ENCODE measurements around the gene SLC6A20.
"Not testable (repeated sequence)": the region's sequence is repeated elsewhere in the genome, so short reads cannot be mapped to it uniquely, and the experiment has no call there.

The SLC6A20 gene

GRCh38 chr3:45756055-45756454 lies 40.3 kb downstream of the SLC6A20 start:
- Histone ChIP-seq H3K36me3 (ENCODE audit: insufficient read depth, low read length) (no peaks in the 10 kb centered on the region), H3K27ac (no peak overlapping the region), H3K4me3 (no peak overlapping the region), H3K9me3 (ENCODE audit: low read depth, low read length) (no peaks in the 10 kb centered on the region), H3K9ac (ENCODE audit: insufficient read length) (no peak overlapping the region)
- no peak for DNase-seq (ENCODE audit: low read depth, low spot score)
- no peak for TF ChIP-seq POLR2AphosphoS5 (IDR thresholded peaks at IDR 0.05; ENCODE audit: borderline replicate concordance, low read depth, low read length)
- TF ChIP-seq FOXP2 (optimal IDR thresholded peaks at IDR 0.05; ENCODE audit: control extremely low read depth, extremely low read length, insufficient read depth), result no peak
- TF ChIP-seq EZH2 (IDR thresholded peaks at IDR 0.05), result no peak

- H3K9me3 ChIP-seq (ENCODE audit: low read depth, low read length), result no peaks in the 10 kb centered on the region
Observed at GRCh38 chr3:45754461-45754860, 41.9 kb downstream of the SLC6A20 start.

GRCh38 chr3:45753095-45753494 lies 43.2 kb downstream of the SLC6A20 start:
- no peak overlapping the region for H3K9ac ChIP-seq (ENCODE audit: insufficient read length)
- H3K4me3 ChIP-seq, result no peak overlapping the region
- TF ChIP-seq POLR2AphosphoS5 (IDR thresholded peaks at IDR 0.05; ENCODE audit: borderline replicate concordance, low read depth, low read length), result no peak
- no peak for TF ChIP-seq FOXP2 (optimal IDR thresholded peaks at IDR 0.05; ENCODE audit: control extremely low read depth, extremely low read length, insufficient read depth)
- TF ChIP-seq EZH2 (IDR thresholded peaks at IDR 0.05), result no peak
- DNase-seq (ENCODE audit: low read depth, low spot score), result no peak
- no peaks in the 10 kb centered on the region for H3K36me3 ChIP-seq (ENCODE audit: insufficient read depth, low read length)
- H3K9me3 ChIP-seq (ENCODE audit: low read depth, low read length), result no peaks in the 10 kb centered on the region
- H3K27ac ChIP-seq, result no peak overlapping the region

More at GRCh38 chr3:45754461-45754860, 41.9 kb downstream of the SLC6A20 start:
- H3K9ac ChIP-seq (ENCODE audit: insufficient read length), result no peak overlapping the region
- H3K4me3 ChIP-seq, result no peak overlapping the region
- TF ChIP-seq FOXP2 (optimal IDR thresholded peaks at IDR 0.05; ENCODE audit: control extremely low read depth, extremely low read length, insufficient read depth) (no peak), EZH2 (IDR thresholded peaks at IDR 0.05) (no peak)
- H3K27ac ChIP-seq, result no peak overlapping the region
- DNase-seq (ENCODE audit: low read depth, low spot score), result no peak
- no peaks in the 10 kb centered on the region for H3K36me3 ChIP-seq (ENCODE audit: insufficient read depth, low read length)

GRCh38 chr3:45751537-45752242 lies 44.6 kb downstream of the SLC6A20 start:
- H3K36me3 ChIP-seq (ENCODE audit: insufficient read depth, low read length), result no peaks in the 10 kb centered on the region
- no peak for DNase-seq (ENCODE audit: low read depth, low spot score)
- no peak overlapping the region for H3K27ac ChIP-seq
- H3K4me3 ChIP-seq, result no peak overlapping the region
- H3K9me3 ChIP-seq (ENCODE audit: low read depth, low read length), result no peaks in the 10 kb centered on the region
- no peak overlapping the region for H3K9ac ChIP-seq (ENCODE audit: insufficient read length)
- TF ChIP-seq EZH2 (IDR thresholded peaks at IDR 0.05), result no peak
- no peak for TF ChIP-seq FOXP2 (optimal IDR thresholded peaks at IDR 0.05; ENCODE audit: control extremely low read depth, extremely low read length, insufficient read depth)
- TF ChIP-seq POLR2AphosphoS5 (IDR thresholded peaks at IDR 0.05; ENCODE audit: borderline replicate concordance, low read depth, low read length), result no peak

GRCh38 chr3:45749880-45750279 lies 46.5 kb downstream of the SLC6A20 start:
- DNase-seq (ENCODE audit: low read depth, low spot score), result no peak
- TF ChIP-seq EZH2 (IDR thresholded peaks at IDR 0.05), result no peak
- no peak for TF ChIP-seq FOXP2 (optimal IDR thresholded peaks at IDR 0.05; ENCODE audit: control extremely low read depth, extremely low read length, insufficient read depth)
- no peak for TF ChIP-seq POLR2AphosphoS5 (IDR thresholded peaks at IDR 0.05; ENCODE audit: borderline replicate concordance, low read depth, low read length)
- H3K4me3 ChIP-seq, result no peak overlapping the region

GRCh38 chr3:45749036-45749600 lies 47.2 kb downstream of the SLC6A20 start:
- not testable (repeated sequence) for H3K9me3 ChIP-seq (ENCODE audit: low read depth, low read length); DNase-seq (ENCODE audit: low read depth, low spot score); H3K36me3 ChIP-seq (ENCODE audit: insufficient read depth, low read length); H3K9ac ChIP-seq (ENCODE audit: insufficient read length); H3K4me3 ChIP-seq; H3K27ac ChIP-seq

More at GRCh38 chr3:45749880-45750279, 46.5 kb downstream of the SLC6A20 start:
- Histone ChIP-seq H3K9ac (ENCODE audit: insufficient read length) (no peak overlapping the region), H3K36me3 (ENCODE audit: insufficient read depth, low read length) (no peaks in the 10 kb centered on the region), H3K27ac (no peak overlapping the region), H3K9me3 (ENCODE audit: low read depth, low read length) (no peaks in the 10 kb centered on the region)

GRCh38 chr3:45748068-45748467 lies 48.3 kb downstream of the SLC6A20 start:
- no peaks in the 10 kb centered on the region for H3K9me3 ChIP-seq (ENCODE audit: low read depth, low read length)
- no peak overlapping the region for H3K27ac ChIP-seq
- no peak overlapping the region for H3K9ac ChIP-seq (ENCODE audit: insufficient read length)
- H3K4me3 ChIP-seq, result no peak overlapping the region
- H3K36me3 ChIP-seq (ENCODE audit: insufficient read depth, low read length), result no peaks in the 10 kb centered on the region
- TF ChIP-seq FOXP2 (optimal IDR thresholded peaks at IDR 0.05; ENCODE audit: control extremely low read depth, extremely low read length, insufficient read depth) (no peak), POLR2AphosphoS5 (IDR thresholded peaks at IDR 0.05; ENCODE audit: borderline replicate concordance, low read depth, low read length) (no peak), EZH2 (IDR thresholded peaks at IDR 0.05) (no peak)
- DNase-seq (ENCODE audit: low read depth, low spot score), result no peak

- Histone ChIP-seq H3K36me3 (ENCODE audit: insufficient read depth, low read length) (no peaks in the 10 kb centered on the region), H3K9ac (ENCODE audit: insufficient read length) (no peak overlapping the region), H3K27ac (no peak overlapping the region), H3K4me3 (no peak overlapping the region), H3K9me3 (ENCODE audit: low read depth, low read length) (no peaks in the 10 kb centered on the region)
- TF ChIP-seq FOXP2 (optimal IDR thresholded peaks at IDR 0.05; ENCODE audit: control extremely low read depth, extremely low read length, insufficient read depth), result no peak
- TF ChIP-seq POLR2AphosphoS5 (IDR thresholded peaks at IDR 0.05; ENCODE audit: borderline replicate concordance, low read depth, low read length), result no peak
- no peak for TF ChIP-seq EZH2 (IDR thresholded peaks at IDR 0.05)
- no peak for DNase-seq (ENCODE audit: low read depth, low spot score)
Observed at GRCh38 chr3:45746777-45747622, 49.3 kb downstream of the SLC6A20 start.
